ENCODE data around the gene EFCAB13.

GRCh38 chr17:47404875-47405274, 81.1 kb downstream of the EFCAB13 start:
- TF ChIP-seq YY1 (IDR thresholded peaks at IDR 0.05; ENCODE audit: insufficient read depth, insufficient read length) (no peak), ZNF274 (IDR thresholded peaks at IDR 0.05; ENCODE audit: low read depth, low read length) (no peak)
